ENCODE measurements around the gene STAG1.
"Not testable (repeated sequence)": the region's sequence is repeated elsewhere in the genome, so short reads cannot be mapped to it uniquely, and the experiment has no call there.

The STAG1 gene

DNA sequence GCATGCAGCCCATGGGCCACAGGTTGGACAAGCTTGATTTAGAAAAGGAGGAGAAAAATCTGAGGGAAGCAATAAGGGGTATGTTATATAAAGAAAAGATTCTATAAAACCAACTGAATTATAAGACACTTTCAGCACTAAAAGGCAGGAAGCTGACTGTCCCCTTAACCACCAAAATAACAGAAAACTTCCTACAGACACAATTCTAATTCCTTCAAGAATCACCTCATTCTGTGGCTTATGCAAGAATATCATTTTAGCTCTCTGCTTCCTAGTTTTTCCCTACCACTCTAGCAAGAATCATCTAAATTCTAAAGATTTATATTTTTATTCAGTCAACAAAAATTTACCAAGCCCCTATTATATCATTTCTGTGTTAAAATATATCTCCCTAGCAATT, 6.3 kb downstream of the STAG1 start:
- no peak for DNase-seq (ENCODE audit: low read depth)

DNA sequence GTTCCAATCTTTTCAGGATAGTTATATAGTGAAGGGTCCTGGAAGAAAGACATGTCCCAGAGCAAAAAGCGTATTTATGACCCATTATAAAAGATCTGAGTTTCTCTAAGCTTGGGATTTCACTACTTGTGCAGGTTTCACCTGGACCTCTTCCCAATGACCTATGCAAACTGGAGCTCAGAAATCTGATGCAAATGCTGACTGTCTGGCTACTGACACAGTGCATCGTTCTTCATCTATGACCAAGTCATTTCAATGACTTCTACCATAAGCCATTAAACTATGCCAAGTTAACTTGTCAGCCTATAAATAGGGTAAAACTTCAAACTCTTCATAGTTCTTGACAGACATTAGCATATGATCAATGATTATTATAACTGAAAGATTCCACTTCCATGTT, 11.1 kb downstream of the STAG1 start:
- DNase-seq (ENCODE audit: low read depth), result no peak

DNA sequence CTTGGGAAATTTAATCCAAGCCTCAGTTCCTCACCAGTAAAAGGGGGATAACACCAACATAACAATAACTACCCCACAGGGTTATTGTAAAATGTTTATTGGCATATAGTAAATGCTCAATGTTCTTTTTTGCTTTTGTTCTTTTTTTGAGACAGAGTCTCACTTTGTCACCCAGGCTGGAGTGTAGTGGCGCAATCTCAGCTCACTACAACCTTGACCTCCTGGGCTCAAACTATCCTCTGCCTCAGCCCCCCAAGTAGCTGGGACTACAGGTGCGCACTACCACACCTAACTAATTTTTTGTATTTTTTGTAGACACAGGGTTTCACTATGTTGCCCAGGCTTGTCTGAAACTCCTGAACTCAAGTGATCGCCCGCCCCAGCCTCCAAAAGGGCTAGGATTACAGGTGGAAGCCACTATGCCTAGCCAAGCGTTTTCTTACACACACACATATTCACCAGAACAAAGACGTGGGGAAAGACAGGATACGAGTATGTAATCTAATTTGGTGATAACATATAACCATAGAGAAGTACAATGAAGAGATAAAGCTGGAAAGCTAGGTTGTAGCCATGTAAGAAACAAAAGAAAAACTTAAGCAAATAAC, 11.7 kb downstream of the STAG1 start:
- no peak for DNase-seq (ENCODE audit: low read depth)

DNA sequence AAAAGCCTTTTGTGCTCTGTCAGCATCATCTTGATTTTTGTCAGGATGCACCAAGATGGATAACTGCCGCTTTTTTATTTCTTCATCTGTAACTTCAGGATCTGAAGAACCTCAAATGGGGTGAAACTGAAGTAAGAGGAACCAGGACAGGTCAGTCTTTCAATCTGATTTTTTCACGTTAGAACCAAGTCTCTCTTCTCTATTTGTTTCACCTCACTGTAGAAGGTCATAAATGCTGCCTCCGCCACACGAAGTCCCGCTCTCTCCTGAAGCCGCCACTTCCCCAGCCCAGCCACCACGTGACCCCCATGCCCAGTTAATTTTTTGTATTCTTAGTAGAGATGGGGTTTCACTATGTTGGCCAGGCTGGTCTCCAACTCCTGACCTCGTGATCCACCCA, 15.2 kb downstream of the STAG1 start:
- not testable (repeated sequence) for DNase-seq (ENCODE audit: low read depth)

DNA sequence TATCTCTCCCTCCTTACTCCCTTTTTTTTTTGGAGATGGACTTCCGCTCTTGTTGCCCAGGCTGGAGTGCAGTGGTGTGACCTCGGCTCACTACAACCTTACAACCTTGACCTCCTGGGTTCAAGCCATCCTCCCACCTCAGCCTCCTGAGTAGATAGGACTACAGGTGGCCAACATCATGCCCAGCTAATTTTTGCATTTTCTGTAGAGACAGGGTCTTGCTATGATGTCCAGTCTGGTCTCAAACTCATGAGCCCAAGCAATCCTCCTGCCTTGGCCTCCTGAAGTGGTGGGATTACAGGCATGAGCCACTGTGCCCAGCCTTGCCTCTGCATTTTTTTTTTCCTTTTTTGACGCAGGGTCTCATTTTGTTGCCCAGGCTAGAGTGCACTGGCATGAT, 17.1 kb downstream of the STAG1 start:
- no peak for DNase-seq (ENCODE audit: low read depth)

DNA sequence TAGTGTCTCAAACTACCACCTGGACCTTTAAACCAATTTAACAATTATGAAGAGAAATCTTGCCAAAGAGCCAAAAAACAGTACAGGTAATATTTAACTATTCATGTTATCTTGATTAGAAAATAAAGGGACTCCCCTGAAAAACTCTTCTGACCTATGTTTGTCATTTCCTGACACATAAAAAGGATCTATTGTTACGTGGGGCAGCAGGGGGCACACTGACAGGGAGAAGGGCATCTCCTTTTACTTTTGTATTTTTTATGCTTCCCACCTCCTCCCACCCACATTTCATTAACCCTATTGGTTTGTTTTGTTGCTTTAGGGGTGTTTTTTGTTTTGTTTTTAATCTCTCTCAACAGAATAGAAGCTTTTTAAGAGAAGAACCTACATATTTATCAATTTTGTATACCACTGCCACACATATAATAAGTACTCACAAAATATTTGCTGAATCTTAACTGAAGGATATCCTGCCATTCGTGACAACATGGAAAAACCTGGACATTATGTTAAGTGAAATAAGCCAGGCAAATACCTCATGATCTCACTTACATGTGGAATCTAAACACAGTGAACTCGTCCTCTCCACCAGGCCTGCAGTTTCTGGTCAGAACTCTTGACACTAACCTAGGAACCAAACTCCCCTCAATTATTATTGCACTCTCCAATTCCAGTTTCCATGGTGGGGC, 17.7 kb downstream of the STAG1 start:
- DNase-seq (ENCODE audit: low read depth), result no peak

DNA sequence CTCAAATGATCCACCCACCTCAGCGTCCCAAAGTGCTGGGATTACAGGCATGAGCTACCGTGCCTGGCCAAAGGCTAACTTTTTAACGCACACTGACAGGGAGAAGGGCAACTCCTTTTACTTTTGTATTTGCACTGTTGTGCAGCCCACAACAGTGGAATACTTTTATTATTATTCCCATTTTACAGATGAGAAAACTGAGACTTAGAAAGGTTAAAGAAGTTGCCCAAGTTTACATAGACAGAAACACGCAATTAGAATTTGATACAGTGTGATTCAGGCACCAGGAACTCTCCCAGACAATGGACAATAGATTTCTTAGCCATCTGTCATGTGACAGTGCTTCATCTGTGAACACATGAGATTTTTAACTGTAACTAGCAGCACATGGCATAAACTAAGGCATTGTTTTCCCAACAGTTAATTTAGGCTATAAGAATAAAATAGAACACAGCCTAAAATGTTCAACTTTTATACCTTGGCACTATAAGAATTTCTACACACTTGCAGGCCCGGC, 18.8 kb downstream of the STAG1 start:
- no peak for DNase-seq (ENCODE audit: low read depth)

DNA sequence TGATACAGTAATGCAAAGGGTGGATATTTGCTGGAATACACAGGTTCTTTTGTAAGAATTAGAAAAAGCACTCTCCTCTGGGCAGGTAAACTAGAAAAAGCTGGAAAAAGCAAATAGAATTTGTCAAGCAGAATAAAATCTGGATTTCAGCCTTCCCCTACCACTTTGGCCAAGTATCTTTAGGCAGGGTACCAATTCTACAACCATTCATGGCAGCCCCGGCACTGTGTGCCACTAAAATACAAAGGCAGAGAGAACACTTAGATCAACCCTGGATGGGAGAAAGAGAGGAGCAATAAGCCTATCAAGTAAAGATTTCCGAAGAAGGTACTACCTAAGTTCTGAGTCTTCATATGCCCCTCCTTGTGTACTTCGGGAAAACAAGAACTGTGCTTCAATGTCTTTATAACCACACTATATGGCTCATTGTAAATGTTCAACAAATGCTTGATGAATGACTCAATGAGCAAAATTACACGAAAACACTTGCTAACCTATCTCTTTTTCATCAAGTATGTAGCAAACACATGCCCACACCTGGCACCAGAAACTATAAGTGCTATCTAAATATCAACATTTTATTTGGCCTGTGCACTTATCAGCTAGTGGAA, 20.8 kb downstream of the STAG1 start:
- DNase-seq (ENCODE audit: low read depth), result no peak

DNA sequence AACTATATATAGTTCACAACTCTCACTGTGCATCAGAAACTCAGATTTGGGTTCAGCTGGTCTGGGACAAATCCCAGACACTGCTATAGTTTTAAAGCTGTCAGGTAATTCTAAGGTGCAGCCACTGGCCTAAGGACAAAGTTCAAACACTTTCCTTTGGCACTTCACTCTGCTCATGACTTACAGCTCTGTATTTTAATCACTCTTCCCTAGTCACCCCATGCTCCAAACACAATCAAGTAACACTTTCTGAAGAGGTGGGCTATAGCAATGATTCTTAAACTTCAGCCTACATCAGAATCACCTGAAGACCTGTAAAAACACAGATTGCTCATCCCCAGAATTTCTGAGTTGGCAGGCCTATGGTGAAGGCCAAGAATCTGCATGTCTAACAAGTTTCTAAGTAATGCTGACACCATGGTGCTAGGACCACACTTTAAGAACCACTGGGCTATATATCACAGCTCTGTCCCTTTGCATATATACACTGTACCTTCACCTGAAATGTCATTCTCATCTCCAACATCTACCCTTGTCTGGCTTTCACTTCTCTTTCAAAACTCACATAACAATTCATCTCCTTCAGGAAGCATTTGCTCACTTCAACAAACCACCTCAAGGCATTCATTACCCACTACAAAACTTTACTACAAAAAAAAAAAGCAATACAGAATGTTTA, 21.4 kb downstream of the STAG1 start:
- DNase-seq (ENCODE audit: low read depth), result no peak

DNA sequence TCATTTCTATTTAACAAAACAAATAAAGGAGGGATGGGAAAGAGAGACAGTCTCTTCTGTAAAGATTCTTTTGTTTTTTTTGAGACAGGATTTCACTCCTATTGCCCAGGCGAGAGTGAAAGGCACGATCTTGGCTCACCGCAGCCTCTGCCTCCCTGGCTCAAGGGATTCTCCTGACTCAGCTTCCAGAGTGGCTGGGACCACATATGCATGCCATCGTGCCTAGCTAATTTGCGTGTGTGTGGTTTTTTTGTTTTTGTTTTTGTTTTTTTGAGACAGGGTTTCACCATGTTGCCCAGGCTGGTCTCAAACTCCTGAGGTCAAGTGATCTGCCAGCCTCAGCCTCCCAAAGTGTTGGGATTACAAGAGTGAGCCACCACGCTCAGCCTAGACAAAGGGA, 23.3 kb downstream of the STAG1 start:
- DNase-seq (ENCODE audit: low read depth), result peak; percentile 85

DNA sequence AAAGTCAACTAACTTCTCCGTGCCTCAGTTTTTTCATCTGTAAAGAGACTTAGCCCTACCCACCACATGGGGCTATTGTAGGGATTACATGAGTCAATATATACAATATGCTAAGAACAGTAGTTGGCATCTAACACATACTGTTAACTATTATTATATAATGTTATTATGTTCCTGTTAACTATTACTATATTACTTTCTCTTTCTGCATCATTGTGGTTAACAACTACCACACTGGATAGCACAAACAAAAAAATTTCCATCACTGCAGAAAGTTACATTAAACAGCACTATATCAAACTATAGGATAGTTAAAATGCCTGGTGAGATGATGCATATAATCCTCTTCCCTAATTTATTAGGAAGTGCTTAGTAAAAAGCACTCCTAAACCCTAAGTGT, 23.7 kb downstream of the STAG1 start:
- no peak for DNase-seq (ENCODE audit: low read depth)

DNA sequence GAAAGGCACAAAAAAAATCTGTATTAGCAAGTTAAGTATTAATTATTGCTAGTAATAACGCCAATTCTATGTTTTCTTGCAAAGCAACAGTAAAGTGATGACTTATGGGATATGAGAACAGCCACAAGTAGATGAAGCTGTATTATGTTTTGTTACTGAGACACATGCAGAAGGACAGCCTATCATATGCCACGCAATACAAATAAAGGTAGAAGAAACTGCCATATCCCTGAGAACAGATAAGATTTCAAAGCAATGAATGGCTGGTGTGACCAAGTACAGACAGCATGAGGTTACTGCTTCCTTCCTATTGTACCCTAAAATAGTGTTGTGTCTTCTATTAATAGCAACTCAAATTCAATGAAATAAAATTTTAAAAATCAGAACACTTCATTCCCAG, 26.7 kb downstream of the STAG1 start:
- no peak for DNase-seq (ENCODE audit: low read depth)

DNA sequence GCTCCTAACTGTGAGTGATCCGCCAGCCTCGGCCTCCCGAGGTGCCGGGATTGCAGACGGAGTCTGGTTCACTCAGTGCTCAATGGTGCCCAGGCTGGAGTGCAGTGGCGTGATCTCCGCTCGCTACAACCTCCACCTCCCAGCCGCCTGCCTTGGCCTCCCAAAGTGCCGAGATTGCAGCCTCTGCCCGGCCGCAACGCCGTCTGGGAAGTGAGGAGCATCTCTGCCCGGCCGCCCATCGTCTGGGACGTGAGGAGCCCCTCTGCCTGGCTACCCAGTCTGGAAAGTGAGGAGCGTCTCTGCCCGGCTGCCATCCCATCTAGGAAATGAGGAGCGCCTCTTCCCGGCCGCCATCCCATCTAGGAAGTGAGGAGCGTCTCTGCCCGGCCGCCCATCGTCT, 29.3 kb downstream of the STAG1 start:
- not testable (repeated sequence) for DNase-seq (ENCODE audit: low read depth)

DNA sequence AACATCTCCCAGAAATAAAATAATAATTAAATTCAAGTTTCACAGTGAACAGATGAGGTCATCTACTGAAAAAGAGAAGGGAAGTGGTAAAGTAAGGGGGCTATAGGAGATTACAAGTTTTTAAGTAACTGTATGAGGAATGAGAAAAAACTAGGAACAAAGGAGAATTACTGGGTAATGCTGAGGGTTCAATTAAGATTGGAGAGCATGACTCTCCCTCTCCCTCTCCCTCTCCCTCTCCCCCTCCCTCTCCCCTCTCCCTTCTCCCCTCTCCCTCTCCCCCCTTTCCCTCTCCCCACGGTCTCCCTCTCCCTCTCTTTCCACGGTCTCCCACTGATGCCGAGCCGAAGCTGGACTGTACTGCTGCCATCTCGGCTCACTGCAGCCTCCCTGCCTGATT, 29.8 kb downstream of the STAG1 start:
- DNase-seq (ENCODE audit: low read depth), result not testable (repeated sequence)

DNA sequence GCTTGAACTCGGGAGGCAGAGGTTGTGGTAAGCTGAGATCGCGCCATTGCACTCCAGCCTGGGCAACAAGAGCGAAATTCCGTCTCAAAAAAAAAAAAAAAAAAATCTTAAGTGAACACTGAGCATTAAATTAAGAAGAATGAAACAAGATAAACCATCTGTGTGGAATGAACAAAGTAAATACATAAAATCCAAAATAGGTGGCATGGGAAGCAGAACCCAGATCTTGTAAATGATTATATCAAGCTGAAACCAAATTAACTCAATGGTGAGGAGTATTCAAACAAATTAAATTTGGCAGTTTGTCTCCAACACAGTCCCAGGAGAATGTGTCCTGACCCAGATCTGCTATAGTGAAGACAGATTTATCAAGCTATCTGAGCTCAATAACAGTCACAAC, 32.1 kb downstream of the STAG1 start:
- no peak for DNase-seq (ENCODE audit: low read depth)

DNA sequence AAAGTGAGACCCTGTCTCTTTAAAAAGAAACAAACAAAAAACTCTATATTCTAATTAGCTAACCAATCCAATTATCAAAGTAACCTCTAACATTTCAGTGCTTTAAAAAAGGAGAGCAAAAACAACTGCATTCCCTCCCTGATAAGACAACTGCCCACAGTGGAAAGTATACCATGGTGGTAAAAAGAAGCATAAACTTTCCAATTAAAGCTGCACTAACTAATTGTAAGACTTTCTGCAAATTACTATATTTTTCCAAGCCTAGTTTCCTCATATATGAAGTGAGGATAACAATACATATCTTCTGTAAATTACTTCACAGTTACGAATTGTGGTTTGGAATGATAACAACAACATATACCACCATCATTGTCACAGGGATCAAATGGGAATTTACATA, 35.5 kb downstream of the STAG1 start:
- DNase-seq (ENCODE audit: low read depth), result no peak

DNA sequence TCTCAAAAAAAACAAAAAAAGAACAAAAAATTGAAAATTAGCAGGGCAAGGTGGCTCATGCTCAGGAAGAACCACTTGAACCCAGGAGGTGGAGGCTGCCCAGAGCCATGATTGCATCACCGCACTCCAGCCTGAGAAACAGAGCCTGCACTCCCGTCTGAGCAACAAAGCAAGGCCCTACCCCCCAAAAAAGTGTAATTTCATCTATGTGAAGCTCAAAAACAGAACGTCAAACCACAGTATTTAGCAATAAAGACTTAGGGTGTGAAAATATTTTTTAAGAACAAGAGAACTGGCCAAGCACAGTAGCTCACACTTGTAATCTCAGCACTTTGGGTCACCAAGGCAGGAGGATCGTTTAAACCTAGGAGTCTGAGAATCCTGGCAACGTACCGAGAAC, 38.2 kb downstream of the STAG1 start:
- DNase-seq (ENCODE audit: low read depth), result no peak

DNA sequence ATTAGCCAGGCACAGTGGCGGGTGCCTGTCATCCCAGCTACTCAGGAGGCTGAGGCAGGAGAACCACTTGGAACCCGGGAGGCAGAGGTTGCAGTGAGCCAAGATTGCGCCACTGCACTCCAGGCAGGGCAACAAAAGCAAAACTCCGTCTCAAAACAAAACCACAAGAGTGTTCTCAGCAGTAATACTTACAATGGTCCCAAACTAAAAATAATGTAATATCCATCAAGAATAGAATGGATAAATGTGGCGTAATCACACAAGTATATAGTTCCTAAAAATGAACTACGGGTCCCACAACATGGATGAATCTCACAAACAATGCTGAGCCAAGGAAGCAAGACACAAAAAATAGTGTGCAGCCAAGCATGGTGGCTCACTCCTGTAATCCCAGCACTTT, 39.2 kb downstream of the STAG1 start:
- no peak for DNase-seq (ENCODE audit: low read depth)

DNA sequence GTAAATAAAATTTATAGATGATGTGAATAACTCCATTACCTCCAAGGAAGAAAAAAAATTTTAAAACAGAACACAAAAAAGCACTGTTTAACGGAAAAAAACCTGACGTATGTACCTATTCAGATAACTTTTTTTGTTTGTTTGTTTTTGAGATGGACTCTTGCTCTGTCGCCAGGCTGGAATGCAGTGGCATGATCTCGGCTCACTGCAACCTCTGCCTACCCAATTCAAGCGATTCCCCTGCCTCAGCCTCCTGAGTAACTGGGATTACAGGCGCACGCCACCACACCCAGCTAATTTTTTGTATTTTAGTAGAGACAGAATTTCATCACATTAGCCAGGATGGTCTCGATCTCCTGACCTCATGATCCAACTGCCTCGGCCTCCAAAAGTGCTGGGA, 40.3 kb downstream of the STAG1 start:
- DNase-seq (ENCODE audit: low read depth), result not testable (repeated sequence)

DNA sequence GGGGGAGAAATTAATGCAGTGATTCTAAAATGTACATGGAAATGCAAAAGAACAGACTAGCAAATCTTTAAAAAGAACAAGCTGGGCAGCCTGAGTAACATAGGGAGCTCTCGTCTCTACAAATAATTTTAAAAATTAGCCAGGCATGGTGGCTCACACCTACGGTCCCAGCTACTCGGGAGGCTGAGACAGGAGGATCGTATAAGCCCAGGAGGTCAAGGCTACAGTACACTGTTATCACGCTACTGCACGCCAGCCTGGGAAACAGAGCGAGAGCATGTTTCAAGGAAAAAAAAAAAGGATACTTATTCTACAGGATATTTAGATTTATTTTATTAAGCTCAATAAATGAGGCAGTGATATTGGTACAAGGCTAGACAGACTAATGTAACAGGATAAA, 40.9 kb downstream of the STAG1 start:
- DNase-seq (ENCODE audit: low read depth), result no peak

DNA sequence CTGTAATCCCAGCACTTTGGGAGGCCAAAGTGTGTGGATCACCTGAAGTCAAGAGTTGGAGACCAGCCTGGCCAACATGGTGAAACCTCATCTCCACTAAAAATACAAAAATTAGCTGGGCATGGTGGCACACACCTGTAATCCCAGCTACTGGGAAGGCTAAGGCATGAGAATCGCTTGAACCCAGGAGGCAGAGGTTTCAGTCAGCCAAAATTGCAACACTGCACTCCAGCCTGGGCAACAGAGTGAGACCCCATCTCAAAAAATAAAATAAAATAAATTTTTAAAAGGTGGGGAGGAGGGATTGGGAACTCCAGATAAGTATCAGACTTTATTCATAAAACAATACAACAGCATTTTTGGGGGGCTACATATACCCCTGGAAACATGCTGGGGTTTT, 42.4 kb downstream of the STAG1 start:
- not testable (repeated sequence) for DNase-seq (ENCODE audit: low read depth)

DNA sequence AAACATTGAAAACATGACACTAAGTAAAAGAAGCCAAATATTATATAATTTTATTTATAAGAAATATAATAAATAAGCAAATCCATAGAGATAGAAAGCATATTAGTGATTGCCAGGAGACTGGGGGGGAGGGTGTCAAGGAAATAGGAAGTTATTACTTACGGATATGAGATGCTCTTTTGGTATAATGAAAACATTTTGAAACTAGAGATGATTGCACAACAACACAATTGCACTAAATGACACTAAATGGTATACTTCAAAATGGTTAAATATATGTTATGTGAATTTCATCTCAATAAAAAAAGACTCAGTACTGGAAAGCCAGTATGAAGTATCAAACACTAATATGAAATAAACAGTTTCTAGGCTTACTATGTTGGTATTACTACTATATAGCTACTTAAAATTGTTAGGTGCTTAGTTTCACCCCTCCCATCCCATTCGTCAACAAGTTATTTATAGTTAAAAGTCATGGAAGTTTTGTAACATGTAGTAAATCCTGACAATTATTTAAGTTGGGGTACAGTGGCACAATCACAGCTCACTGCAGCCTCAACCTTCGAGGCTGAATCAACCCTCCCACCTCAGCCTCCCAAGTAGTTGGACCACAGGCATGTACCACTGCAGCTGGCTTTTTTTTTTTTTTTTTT, 43.7 kb downstream of the STAG1 start:
- peak; percentile 41 for DNase-seq (ENCODE audit: low read depth)

All from iris pigment epithelial cell (primary cell).